EH (cell line): Measurements from ENCODE around the gene CNOT2.
"Not testable (repeated sequence)": the region's sequence is repeated elsewhere in the genome, so short reads cannot be mapped to it uniquely, and the experiment has no call there.

Experiments used
- DNase-seq: peaks from one replicate; pipeline ENCODE4 v3.0.0-alpha.2; 2015; ENCODE audit warnings: low read depth

The CNOT2 gene

GRCh38 chr12:70365398-70365647 lies 122.1 kb downstream of the CNOT2 start:
- DNase-seq: no peak

- peak; percentile 40 for DNase-seq
These were observed 122.7 kb downstream of the CNOT2 start, which contains the start of gene KCNMB4 for GRCh38 chr12:70365648-70366518. Gene KCNMB4, plus strand, starts transcription at chr12:70366290. Its CDS starts 445 bp downstream, at chr12:70366735.

- DNase-seq: peak; percentile 46
These were observed 123.5 kb downstream of the CNOT2 start for GRCh38 chr12:70366581-70367257.

- no peak for DNase-seq
These were observed 124.3 kb downstream of the CNOT2 start for GRCh38 chr12:70367258-70368141.

- DNase-seq: no peak
These were observed 129.6 kb downstream of the CNOT2 start for GRCh38 chr12:70372881-70373280.

- no peak for DNase-seq
These were observed 136.6 kb downstream of the CNOT2 start for GRCh38 chr12:70379846-70380245.

- peak; percentile 45 for DNase-seq
These were observed 140.3 kb downstream of the CNOT2 start for GRCh38 chr12:70383484-70383883.

GRCh38 chr12:70383886-70384285 lies 140.7 kb downstream of the CNOT2 start:
- peak; percentile 20 for DNase-seq

GRCh38 chr12:70386771-70387170 lies 143.5 kb downstream of the CNOT2 start:
- no peak for DNase-seq

GRCh38 chr12:70389678-70390077 lies 146.4 kb downstream of the CNOT2 start:
- DNase-seq: no peak

- not testable (repeated sequence) for DNase-seq
These were observed 149.4 kb downstream of the CNOT2 start for GRCh38 chr12:70392631-70393030.

- DNase-seq: peak; percentile 85
These were observed 150.7 kb downstream of the CNOT2 start for GRCh38 chr12:70393787-70394499.

- DNase-seq: no peak
These were observed 154.8 kb downstream of the CNOT2 start for GRCh38 chr12:70398002-70398401.

GRCh38 chr12:70398862-70399261 lies 155.6 kb downstream of the CNOT2 start:
- no peak for DNase-seq

- DNase-seq: no peak
These were observed 156.1 kb downstream of the CNOT2 start for GRCh38 chr12:70399311-70399710.

- DNase-seq: no peak
These were observed 156.9 kb downstream of the CNOT2 start for GRCh38 chr12:70400124-70400523.

GRCh38 chr12:70402597-70402996 lies 159.4 kb downstream of the CNOT2 start:
- DNase-seq: peak; percentile 11

GRCh38 chr12:70403826-70404225 lies 160.6 kb downstream of the CNOT2 start:
- DNase-seq: no peak
